GM19043 (cell line): ENCODE data around the gene RASA4.
"Not testable (repeated sequence)": the region's sequence is repeated elsewhere in the genome, so short reads cannot be mapped to it uniquely, and the experiment has no call there.

ENCODE experiments used
- ATAC-seq: cut with Tn5 transposase; IDR thresholded peaks from one replicate; pipeline ENCODE4 v1.9.1; 2021; ENCODE audit warnings: low read depth; ENCODE audit not compliant: unreplicated experiment

The RASA4 gene

DNA sequence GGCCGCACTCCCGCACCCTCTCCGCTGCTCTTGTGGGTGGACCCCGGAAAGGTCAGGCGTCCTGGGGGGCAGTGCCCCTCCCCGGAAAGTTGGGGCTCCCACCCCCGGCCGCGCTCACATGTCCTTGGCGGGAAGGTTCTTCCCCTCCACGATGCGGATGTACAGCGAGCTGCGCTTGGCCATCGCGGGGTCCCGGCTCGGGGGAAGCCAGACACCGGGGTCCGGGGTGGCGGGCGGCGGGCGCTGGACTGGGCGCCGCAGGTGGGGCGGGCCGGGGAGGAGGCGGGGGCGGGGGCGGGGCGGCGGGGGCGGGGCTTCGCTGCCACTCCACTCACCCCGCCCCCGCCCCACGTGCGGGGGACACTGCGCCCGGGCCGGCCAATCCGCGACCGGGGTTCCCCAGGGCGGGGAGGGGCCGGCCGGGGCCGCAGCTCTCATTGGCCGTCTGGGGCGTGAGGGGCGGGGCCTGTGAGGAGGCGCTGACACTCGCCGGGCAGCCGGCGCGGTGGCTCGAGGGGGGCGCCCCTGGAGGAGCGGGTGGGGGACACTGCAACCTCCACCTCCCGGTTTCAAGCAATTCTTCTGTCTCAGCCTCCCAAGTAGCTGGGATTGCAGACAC lies at the start of gene RASA4:
RASA4 (minus strand) TSS at position 250 of the 619 bp plus-strand sequence; CDS start at position 183, 67 bp downstream.
- peak; percentile 56 for ATAC-seq

DNA sequence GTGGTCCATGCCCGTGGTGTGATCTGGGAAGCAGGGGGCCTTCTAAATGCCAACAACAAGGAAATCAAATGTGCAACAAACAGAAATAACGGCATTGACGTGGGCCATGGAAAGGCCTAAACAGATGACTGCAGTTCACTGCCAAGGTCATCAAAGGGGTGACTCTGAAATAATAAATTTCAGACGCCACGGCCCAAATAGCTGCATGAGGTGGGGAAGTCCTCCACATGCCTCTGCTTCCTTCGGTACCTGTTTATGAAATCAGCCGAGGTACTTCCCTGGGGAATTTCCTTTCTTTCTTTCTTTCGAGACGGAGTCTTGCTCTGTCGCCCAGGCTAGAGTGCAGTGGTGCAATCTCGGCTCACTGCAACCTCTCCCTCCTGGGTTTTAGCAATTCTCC lies 48.2 kb upstream of the RASA4 start:
- ATAC-seq, result not testable (repeated sequence)

DNA sequence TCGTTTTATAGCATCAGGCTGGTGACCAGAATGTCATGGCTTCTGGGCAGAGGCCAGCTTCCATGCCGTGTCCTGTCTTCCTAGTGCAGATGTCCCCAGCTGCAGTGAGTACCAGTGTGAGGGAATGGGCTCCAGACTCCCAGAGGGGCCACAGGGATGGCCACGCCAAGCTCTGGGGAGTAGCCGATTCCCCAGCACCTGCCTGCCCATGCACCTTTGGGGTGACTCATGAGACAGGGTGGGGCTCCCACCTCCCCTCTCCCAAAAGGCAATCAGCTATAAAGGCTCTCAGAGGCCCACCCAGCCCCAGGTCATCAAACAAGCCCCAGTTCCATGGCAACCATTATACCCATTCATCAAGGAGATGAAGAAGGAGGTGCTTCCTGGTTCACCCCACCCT lies 33.4 kb upstream of the RASA4 start, which contains the start of gene SPDYE2B:
SPDYE2B (plus strand) TSS at position 396 of the 400 bp plus-strand sequence. CDS start 2,030 bp downstream, outside the sequence.
- not testable (repeated sequence) for ATAC-seq

DNA sequence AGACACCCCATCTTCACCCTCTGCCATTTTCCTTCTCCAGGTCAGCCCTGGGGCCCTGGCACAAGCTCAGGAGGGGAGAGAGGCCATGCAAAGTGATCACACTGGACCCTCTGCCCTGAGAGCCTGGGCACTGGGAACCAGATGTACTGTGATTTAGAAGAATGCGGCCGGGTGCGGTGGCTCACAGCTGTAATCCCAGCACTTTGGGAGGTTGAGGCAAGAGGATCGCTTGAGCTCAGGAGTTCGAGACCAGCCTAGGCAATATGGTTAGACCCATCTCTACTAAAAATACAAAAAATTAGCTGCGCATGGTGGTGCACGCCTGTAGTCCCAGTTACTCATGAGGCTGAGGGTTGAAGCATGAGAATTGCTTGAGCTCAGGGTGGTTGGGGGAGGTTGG lies 31.3 kb upstream of the RASA4 start:
- not testable (repeated sequence) for ATAC-seq

DNA sequence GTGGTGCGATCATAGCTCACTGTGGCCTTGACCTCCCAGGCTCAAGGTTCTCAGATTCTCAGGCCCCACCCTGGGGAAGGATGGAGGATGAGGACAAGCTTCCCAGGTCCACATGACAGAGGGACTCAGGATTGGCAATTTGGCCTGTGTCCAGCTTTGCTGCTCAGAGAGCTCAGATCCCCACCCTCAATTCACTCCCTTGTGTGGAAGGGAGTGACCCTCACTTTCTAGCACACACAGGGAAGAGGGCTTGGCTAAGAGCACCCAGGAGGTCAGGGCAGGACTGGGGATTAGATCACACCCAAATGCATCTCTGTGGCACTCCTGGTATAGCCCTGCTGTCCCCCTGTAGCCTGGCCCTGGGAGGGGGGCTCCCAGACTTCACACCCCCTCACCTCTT lies 26.8 kb upstream of the RASA4 start:
- ATAC-seq, result not testable (repeated sequence)

DNA sequence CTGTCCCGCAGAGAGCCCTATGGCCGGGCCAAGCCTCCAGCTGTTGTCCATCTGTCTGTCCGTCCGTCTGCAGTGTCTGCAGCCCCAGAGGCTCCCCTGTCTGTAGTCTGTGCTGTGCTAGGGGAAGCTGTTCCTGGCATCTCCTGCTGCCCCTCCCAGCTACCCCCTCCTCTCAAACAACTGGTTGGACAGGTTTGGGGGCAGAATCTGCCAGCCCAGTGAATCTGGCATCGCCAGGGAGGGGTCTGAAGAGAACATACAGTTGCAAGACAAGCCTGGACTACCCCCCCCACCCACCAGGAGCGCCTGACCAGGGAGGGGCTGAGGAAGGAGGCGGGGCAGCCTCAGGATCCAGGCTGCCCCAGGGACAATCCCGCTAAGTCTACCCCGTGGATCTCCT lies 26.1 kb upstream of the RASA4 start, which contains the start of gene UPK3BL1:
UPK3BL1 (minus strand) TSS at position 101 of the 400 bp plus-strand sequence; CDS start at position 51, 50 bp downstream.
- ATAC-seq, result not testable (repeated sequence)

DNA sequence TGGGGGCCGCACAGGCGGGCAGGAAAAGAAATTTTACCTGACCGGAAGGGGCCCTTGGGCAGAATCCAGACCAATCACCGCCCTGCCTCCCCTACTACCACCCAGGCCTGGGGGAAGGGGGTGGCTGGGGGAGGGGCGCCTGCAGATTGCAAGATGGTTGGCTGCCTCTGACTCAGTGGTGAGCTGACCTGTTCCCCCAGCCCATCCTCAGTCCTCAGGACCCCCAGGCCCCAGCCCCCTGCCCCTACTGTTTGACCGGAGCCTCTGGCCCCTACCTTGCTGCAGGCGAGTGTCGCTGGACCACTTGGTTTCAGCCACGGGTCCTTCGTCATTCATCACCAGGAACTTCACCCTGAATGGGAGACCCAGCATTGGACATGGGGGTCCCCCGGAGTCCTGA lies 22.3 kb upstream of the RASA4 start:
- ATAC-seq, result not testable (repeated sequence)

DNA sequence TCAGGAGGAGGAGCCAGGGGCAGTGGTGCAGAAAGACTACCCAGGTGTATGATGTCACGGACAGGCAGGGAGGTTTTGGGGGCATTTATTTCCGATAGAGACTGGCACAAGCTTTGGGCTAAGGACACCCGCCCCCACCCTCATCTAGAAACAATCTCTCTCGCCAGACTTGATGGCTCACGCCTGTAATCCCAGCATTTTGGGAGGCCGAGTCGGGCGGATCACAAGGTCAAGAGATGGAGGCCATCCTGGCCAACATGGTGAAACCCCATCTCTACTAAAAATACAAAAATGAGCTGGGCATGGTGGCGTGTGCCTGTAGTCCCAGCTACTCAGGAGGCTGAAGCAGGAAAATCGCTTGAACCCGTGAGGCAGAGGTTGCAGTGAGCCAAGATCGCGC lies 20.4 kb upstream of the RASA4 start:
- ATAC-seq, result not testable (repeated sequence)

DNA sequence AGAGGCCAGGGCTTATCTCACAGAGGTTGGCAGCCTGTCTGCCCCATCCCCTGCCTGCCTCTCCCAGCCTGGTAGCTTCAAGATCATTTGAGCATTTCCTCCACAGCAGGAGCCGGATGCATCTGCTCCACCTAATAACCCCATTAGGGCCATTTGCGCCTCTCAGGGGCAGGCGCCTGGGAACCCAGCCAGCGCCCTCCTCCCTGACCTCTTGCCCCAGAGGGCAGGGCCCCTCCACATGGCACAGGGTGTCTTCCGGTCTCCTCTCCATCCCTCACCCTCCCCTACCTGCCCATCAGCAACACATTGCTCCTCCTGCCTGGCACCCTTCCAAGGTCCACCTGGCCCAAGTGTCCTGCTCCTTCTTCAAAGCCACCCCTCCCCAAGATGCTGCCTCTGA lies 18.8 kb upstream of the RASA4 start:
- not testable (repeated sequence) for ATAC-seq

DNA sequence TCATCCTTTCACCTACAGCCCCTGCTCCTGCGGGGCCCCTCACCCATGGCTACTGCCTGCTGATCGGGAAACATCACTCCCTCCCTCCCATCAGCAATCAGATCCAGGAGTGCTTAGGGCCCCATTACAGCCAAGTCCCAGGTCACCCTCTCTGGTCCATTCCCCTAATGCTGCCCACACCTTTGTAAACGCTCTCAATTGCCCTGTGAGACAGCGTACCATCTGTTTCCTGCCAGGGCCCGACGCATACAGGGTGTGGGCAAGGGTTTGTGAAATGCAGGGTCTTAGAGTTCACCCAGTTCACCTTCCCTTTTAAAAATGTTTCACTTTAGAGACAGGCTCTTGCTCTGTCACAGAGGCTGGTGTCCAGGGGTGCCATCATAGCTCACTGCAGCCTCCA lies 17.7 kb upstream of the RASA4 start:
- ATAC-seq, result not testable (repeated sequence)

DNA sequence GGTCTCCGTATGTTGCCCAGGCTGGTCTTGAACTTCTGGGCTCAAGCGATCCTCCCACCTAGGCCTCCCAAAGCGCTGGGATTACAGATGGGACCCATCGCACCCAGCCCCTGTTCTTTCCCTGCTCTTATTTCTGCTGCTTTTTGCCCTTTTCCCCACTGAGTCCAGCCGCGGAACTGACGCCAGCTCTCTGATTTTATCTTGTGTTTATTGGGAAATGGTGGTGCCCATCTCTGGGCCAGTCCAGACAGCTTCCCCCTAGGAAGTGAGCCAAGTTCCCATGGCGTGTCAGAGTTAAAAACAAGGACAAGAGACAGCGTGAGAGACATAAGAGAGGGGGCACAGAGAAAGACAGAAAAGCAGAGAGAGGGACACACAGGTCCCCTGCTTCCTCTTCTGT lies 14.1 kb upstream of the RASA4 start:
- ATAC-seq, result not testable (repeated sequence)

DNA sequence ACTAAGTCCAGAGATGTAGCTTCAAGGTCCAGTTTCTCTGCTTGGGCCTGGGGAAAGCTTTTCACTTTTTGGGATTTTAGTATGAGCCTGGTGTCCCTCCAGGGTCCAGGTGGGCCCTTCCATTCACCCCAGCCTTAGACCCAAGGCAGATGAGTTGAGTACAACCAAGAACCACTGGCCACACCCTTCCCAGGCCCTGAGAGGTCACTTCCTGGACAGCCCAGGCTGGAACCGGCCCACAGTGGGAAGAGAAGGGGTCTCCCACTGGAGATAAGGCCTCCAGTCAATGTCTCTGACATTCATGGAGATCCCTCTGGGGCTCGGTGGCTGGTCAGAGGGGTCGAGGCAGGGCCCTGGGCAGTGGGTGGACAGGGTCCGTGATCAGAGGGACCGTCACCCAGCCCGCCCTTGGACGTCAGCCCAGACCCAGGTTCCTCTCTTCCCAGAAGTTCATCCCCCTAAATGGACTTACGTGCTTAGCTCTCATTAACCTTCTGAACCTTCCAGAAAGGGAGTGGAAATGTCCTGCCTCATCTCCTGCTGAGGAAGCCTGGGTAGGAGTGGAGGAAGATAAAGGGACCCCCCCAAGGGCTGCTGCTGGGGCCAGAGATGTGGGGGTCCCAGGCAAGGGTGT lies 10.8 kb upstream of the RASA4 start:
- not testable (repeated sequence) for ATAC-seq

DNA sequence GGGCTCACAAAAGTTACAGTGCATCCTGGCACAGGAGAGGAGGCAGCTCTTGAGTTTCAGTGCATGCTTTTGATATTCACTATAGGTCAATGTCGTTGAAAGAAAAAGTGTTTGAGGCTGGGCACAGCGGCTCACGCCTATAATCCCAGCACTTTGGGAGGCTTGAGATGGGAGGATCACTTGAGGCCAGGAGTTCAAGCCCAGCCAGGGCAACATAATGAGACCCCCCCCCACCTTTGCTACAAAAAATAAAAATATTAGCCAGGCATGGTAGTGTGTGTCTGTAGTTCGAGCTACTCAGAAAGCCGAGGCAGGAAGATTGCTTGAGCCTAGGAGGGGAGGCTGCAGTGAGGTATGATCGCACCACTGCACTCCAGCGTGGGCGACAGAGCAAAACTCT lies 1.6 kb upstream of the RASA4 start:
- not testable (repeated sequence) for ATAC-seq

DNA sequence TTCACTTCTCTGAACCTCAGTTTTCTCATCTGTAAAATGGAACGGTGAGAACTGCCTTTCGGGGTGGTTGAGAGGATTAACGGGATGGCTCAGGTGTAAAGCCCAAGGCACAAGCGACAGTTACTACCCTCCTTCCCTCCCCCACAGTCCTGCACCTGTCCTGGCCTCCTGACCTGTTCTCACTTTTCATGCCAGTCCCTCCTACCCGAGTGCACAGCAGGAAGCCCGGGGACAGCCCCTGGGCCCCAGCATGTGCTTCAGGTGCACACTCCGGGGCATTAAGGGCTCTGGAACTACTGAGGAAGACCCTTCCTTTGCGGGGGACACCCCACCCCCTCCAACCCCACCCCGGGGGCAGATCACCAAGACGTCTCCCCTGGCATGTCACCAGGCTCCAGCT lies 626 bp downstream of the RASA4 start:
- not testable (repeated sequence) for ATAC-seq

DNA sequence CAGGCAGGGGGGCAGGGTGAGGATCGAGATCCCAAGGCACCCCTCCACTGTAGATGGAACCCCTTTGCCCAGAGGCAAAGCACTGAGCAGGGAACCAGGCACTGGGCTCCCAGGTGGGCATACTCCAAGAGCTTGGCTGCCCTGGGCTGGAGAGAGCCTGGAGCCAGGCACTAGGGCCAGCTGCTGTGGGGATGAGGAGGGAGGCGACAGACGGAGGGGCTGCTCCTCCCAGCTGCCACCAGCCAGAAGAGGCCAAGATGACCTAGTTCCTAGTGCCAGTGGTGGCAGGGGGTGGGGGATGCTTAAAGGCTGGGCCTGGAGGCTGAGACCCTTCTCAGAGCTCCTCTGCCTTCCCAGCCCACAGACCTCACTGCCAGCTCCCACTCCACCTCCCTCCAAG lies 1.7 kb downstream of the RASA4 start:
- ATAC-seq, result not testable (repeated sequence)

DNA sequence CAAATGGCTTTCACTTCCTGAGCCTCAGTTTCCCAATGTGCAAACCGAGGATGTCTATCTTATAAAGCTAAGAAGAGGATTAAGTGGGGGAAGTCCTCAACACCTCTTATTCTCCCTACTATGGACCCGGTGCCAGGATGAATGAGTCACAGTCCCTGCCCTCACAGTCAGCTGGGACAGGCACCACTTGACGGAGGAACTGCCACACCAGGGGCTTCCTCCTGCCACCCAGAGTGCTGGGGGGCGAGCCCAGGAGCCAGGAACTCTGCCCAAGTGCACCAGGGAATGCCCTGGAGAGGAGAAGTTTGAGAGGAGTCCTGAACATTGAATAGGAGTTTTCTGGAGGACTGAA lies 2.2 kb downstream of the RASA4 start:
- ATAC-seq, result peak; percentile 12

DNA sequence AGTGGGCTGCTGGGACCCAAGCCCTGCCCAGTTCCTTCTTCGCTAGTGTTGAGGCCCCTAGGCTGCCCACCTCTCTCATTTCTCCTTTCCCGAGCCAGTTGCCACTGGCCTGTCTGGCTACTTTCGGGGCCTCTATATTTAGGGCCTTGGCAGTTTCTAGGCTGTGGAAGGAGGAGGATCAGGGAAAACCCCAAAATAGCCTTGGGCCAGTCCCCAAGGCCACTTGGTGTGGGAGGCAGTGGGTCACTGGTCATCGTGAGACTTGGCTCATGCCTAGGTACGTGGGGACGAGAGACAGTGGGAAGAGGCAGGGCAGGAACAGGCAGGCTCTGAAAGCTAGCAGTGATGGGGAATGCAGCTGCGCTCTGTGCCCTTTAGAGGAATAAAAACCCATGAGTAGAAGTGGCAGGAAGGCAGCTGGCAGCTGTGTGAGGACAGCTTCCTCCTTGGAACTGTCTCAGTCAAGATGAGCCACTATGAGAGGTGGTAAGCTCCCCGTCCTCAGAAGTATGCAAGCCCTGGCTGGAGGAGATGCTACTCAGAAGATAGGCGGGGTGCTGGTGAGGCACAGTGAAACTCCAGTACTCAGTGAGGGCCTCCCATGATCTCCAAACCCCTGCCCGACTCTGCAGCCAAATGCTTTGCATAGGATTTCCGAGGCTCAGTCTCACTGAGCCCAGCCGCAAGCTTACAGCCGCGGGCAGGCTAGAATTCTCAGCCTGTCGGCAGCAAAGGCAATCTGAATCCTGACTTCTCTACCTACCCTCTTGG lies 2.8 kb downstream of the RASA4 start:
- ATAC-seq, result peak; percentile 64

DNA sequence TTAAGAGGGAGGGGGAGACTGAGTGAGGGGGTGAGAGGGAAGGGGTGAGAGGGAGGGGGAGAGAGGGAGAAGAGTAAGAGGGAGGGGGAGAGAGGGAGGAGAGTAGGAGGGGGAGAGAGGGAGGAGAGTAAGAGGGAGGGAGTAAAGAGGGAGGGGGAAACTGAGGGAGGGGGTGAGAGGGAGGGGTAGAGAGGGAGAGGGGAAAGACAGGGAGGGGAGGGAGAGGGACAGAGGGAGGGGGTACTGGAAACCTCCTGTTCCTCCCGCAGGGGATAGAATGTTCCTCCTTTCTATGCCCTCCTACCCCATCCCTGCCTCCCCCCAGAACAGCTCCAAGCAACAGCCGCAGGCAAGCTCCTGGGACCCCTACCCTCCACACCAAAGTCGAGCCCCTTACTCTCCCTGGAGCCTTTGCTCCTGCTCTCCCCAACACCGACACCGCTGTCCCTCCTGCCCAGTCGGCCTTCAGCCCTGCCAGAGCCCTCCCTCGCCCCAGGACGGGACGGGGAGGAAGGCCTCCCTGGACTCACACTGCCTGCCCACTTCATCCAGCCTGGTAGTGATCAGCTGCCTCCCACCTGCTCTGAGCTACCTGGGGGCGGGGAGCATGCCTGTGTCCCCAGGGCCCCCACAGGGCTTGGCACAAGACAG lies 4.8 kb downstream of the RASA4 start:
- not testable (repeated sequence) for ATAC-seq

DNA sequence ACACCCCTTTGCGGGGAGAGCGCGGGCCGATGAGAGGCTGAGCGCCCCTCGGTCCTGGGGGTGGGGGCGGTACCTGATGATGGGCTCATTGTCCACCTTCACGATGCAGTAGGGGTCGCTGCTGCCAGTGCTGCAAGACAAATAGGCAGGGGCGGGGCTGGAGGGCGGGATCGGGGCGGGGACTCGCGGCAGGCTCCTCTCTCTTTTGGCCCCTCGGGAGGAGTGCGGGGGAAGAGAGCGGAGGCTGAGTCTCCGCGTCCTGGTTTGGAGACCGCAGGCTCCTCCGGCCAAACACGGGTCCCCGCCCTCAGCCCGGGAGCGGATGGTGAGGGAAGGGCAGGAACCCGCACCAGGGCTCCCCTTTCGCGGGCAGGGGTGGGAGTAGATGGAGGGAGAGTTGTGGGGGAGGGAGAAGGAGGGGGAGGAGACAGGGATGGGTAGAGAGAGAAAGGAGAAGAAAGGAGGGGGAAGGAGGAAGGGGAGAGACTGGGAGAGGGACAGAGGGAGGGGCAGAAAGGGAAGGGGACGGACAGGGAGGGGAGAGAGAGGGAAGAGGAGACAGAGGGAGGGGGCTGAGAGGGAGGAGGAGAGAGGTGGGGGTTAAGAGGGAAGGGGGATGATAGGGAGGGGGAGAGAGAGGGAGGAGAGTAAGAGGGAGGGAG lies 5.4 kb downstream of the RASA4 start:
- ATAC-seq, result peak; percentile 38

DNA sequence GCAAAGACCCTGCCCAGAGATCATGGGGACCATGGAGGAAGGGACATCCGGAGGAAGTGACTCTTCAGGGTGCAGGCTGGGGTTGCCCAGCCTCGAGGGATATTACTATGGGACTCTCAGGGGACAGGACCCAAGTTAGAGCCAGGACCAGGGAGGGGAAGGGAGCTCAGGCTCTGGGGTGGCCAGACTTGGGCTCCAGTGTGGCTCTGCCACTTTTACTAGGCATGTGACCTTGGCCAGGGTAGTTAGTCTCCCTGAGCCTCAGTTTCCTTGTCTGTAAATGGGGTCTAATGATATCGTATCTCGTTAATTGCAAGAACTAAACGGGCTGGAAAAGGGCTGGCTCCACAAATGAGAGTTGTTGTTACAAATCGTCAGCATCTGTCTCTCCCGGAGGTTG lies 6.1 kb downstream of the RASA4 start:
- not testable (repeated sequence) for ATAC-seq
